K562 treated with DMSO at 1 percent for 24 hours (cell line): ENCODE measurements around the gene SLC35F2. TPM values are rescaled to one million over a fixed set of nuclear protein-coding genes. Genes with fewer than 3 reads are reported as not detected.

ENCODE experiments used
- total RNA-seq: library from RNA; unstranded; fragments of 300-600 nt; gene quantifications from 2 replicates; pipeline ENCODE4 v1.2.3, GENCODE V29; 2022; ENCODE audit warnings: low read depth; ENCODE audit not compliant: insufficient read depth

Gene SLC35F2, protein sequence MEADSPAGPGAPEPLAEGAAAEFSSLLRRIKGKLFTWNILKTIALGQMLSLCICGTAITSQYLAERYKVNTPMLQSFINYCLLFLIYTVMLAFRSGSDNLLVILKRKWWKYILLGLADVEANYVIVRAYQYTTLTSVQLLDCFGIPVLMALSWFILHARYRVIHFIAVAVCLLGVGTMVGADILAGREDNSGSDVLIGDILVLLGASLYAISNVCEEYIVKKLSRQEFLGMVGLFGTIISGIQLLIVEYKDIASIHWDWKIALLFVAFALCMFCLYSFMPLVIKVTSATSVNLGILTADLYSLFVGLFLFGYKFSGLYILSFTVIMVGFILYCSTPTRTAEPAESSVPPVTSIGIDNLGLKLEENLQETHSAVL
- total RNA-seq = 18.4 and 19.3 TPM in 2 replicates

DNA sequence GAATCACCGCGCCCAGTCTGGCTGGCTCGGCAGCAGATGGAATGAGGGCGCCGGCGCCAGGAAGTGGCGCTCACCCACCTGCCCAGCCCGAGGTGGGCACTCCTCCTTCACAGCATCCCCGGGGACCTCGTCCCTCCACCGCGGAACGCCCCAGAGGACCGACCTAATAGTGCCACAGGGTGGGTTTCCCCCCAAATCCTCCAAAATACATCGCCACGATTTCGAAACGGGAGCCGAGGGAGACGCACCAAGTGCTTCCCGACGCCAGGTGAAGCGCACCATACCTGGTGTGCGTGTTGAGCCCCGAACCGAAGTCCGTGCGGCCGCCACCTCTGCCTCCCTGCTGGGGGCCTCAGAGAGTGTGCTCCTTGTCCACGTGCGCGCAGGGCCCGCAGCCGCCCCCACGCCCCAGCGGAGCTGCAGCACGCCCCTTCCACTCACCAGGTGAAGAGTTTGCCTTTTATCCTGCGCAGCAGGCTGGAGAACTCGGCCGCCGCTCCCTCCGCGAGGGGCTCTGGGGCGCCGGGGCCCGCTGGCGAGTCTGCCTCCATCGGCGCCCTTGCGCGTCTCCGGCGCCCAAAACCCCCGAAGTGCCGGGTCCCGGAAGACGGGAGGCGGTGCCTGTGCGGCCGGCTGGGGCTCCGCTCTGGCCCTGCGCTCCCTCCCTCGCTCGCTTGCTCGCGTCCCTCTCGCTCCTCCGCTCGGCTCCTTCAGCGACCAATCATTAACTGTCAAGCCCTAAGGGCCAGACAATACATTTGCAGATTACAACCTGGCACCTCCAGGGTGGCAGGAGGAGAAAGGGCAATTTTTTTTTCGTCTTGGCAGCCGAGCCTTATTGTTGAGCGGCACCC, at the start of gene SLC35F2:
TSS of gene SLC35F2 (minus strand) at position 571 of the 854 bp plus-strand sequence. CDS start at position 551, 20 bp downstream.

Other genes starting within 250 kb of the SLC35F2 start
- not detected in 2 replicates for gene SLN, start 146.7 kb downstream of the SLC35F2 start, total RNA-seq
- gene RAB39A, start 69.7 kb upstream of the SLC35F2 start, total RNA-seq = not detected in 2 replicates
- 18.6 and 23.8 TPM in 2 replicates for gene CUL5, start 150.1 kb upstream of the SLC35F2 start, total RNA-seq